ENCODE measurements around the gene KCNMB1.
A peak's percentile ranks its signal among the peaks of the same experiment; 100 is the strongest.

KCNMB1 gene

GRCh38 chr5:170411100-170411499 lies 21.9 kb upstream of the KCNMB1 start:
- H3K4me3 ChIP-seq (ENCODE audit: low read depth in 1 of 2, low read length in 2 of 2) = no peak overlapping the region
- H3K9me3 ChIP-seq (ENCODE audit: control insufficient read depth in 1 of 2, low read length in 2 of 2) = no peaks in the 10 kb centered on the region
- H3K36me3 ChIP-seq (ENCODE audit: control insufficient read depth in 1 of 2, insufficient read depth in 2 of 2, low read length in 2 of 2) = peaks cover 0 to 10% of the 10 kb centered on the region in 2 donors
- no peaks in the 10 kb centered on the region for H3K4me1 ChIP-seq (ENCODE audit: control insufficient read depth in 1 of 2, insufficient read depth in 2 of 2, low read length in 2 of 2)
- no peaks in the 10 kb centered on the region for H3K27me3 ChIP-seq (ENCODE audit: low read depth, low read length)
- no peak overlapping the region for H3K27ac ChIP-seq (ENCODE audit: low read length)

DNA sequence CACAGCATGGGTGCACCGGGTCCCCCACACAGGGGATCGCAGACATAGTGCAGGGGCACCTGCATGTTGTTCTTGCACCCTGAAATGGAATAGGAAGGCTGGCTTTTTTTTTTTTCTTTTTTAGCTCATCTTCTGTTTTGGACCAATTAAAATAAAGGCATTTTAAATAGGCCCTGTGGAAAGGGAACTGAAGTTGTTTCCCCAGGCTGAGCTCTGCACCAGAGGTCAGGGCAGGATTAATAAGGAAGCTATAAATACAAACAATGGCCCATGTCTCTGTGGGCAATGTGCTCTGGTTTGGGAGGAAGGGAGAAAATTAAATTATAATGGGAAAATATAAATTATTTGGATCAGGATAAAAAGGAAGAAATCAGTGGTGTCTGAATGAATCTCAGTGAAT lies 21.2 kb upstream of the KCNMB1 start:
- Histone ChIP-seq H3K9me3 (ENCODE audit: control insufficient read depth in 1 of 2, low read length in 2 of 2) (no peaks in the 10 kb centered on the region), H3K27ac (ENCODE audit: low read length) (no peak overlapping the region), H3K27me3 (ENCODE audit: low read depth, low read length) (no peaks in the 10 kb centered on the region), H3K4me1 (ENCODE audit: control insufficient read depth in 1 of 2, insufficient read depth in 2 of 2, low read length in 2 of 2) (no peaks in the 10 kb centered on the region), H3K36me3 (ENCODE audit: control insufficient read depth in 1 of 2, insufficient read depth in 2 of 2, low read length in 2 of 2) (peaks cover 0 to 3% of the 10 kb centered on the region in 2 donors), H3K4me3 (ENCODE audit: low read depth in 1 of 2, low read length in 2 of 2) (no peak overlapping the region)

- Histone ChIP-seq H3K36me3 (ENCODE audit: control insufficient read depth in 1 of 2, insufficient read depth in 2 of 2, low read length in 2 of 2) (no peaks in the 10 kb centered on the region), H3K27me3 (ENCODE audit: low read depth, low read length) (no peaks in the 10 kb centered on the region), H3K4me1 (ENCODE audit: control insufficient read depth in 1 of 2, insufficient read depth in 2 of 2, low read length in 2 of 2) (no peaks in the 10 kb centered on the region), H3K4me3 (ENCODE audit: low read depth in 1 of 2, low read length in 2 of 2) (no peak overlapping the region), H3K9me3 (ENCODE audit: control insufficient read depth in 1 of 2, low read length in 2 of 2) (no peaks in the 10 kb centered on the region), H3K27ac (ENCODE audit: low read length) (no peak overlapping the region)
Measured at GRCh38 chr5:170408877-170409660, 19.9 kb upstream of the KCNMB1 start.

DNA sequence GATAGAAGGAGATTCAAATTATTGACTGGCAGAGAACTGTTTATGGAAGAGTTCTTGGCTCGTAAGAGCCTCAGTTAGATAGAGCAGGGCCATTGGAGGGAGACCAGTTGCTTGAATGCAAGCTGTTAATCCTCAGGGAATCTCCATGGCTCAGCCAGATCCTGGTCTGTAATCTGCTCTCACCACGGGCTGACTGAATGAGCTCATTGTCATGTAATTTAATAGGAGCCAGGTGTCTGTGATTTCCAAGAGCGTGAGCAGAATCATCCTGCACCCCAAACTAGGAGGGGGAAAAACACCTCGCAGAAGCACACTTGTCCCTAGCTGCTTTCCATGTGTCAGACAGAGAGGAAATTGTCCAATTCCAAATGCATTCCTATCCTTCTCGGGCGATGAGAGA lies 19.1 kb upstream of the KCNMB1 start:
- Histone ChIP-seq H3K27ac (ENCODE audit: low read length) (no peak overlapping the region), H3K27me3 (ENCODE audit: low read depth, low read length) (no peaks in the 10 kb centered on the region), H3K4me3 (ENCODE audit: low read depth in 1 of 2, low read length in 2 of 2) (no peak overlapping the region), H3K4me1 (ENCODE audit: control insufficient read depth in 1 of 2, insufficient read depth in 2 of 2, low read length in 2 of 2) (no peaks in the 10 kb centered on the region), H3K36me3 (ENCODE audit: control insufficient read depth in 1 of 2, insufficient read depth in 2 of 2, low read length in 2 of 2) (no peaks in the 10 kb centered on the region), H3K9me3 (ENCODE audit: control insufficient read depth in 1 of 2, low read length in 2 of 2) (no peaks in the 10 kb centered on the region)

- Histone ChIP-seq H3K4me1 (ENCODE audit: control insufficient read depth in 1 of 2, insufficient read depth in 2 of 2, low read length in 2 of 2) (no peaks in the 10 kb centered on the region), H3K27me3 (ENCODE audit: low read depth, low read length) (no peaks in the 10 kb centered on the region), H3K4me3 (ENCODE audit: low read depth in 1 of 2, low read length in 2 of 2) (no peak overlapping the region), H3K9me3 (ENCODE audit: control insufficient read depth in 1 of 2, low read length in 2 of 2) (no peaks in the 10 kb centered on the region), H3K27ac (ENCODE audit: low read length) (no peak overlapping the region), H3K36me3 (ENCODE audit: control insufficient read depth in 1 of 2, insufficient read depth in 2 of 2, low read length in 2 of 2) (no peaks in the 10 kb centered on the region)
Measured at GRCh38 chr5:170407062-170407461, 17.9 kb upstream of the KCNMB1 start.

GRCh38 chr5:170405817-170406216 lies 16.6 kb upstream of the KCNMB1 start:
- H3K36me3 ChIP-seq (ENCODE audit: control insufficient read depth in 1 of 2, insufficient read depth in 2 of 2, low read length in 2 of 2) = no peaks in the 10 kb centered on the region
- no peaks in the 10 kb centered on the region for H3K4me1 ChIP-seq (ENCODE audit: control insufficient read depth in 1 of 2, insufficient read depth in 2 of 2, low read length in 2 of 2)
- H3K27ac ChIP-seq (ENCODE audit: low read length) = no peak overlapping the region
- H3K4me3 ChIP-seq (ENCODE audit: low read depth in 1 of 2, low read length in 2 of 2) = no peak overlapping the region
- no peaks in the 10 kb centered on the region for H3K9me3 ChIP-seq (ENCODE audit: control insufficient read depth in 1 of 2, low read length in 2 of 2)
- H3K27me3 ChIP-seq (ENCODE audit: low read depth, low read length) = no peaks in the 10 kb centered on the region

- no peaks in the 10 kb centered on the region for H3K27me3 ChIP-seq (ENCODE audit: low read depth, low read length)
- no peaks in the 10 kb centered on the region for H3K9me3 ChIP-seq (ENCODE audit: control insufficient read depth in 1 of 2, low read length in 2 of 2)
- no peaks in the 10 kb centered on the region for H3K36me3 ChIP-seq (ENCODE audit: control insufficient read depth in 1 of 2, insufficient read depth in 2 of 2, low read length in 2 of 2)
- no peak overlapping the region for H3K27ac ChIP-seq (ENCODE audit: low read length)
- H3K4me1 ChIP-seq (ENCODE audit: control insufficient read depth in 1 of 2, insufficient read depth in 2 of 2, low read length in 2 of 2) = no peaks in the 10 kb centered on the region
- H3K4me3 ChIP-seq (ENCODE audit: low read depth in 1 of 2, low read length in 2 of 2) = no peak overlapping the region
Measured at GRCh38 chr5:170404398-170404797, 15.2 kb upstream of the KCNMB1 start.

DNA sequence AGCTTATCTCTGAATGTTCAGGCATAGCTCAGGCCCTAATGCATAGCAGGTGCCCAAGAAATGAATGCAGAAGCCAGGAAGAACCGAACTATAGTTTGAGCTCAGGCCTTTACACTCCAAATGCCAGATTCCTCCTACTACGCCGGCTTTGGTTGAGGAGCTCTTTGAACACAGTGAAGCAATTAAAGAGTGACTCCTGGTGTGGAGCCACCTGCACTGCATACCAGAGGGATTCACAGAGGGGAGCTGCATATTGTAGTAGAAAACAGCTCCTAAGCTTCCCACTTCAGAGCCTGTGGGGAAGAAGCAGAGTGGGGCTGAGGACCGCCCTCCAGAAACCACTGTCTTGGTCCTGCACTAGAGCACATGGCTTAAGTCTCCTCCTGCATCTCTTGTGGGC lies 14.5 kb upstream of the KCNMB1 start:
- H3K27ac ChIP-seq (ENCODE audit: low read length) = no peak overlapping the region
- no peaks in the 10 kb centered on the region for H3K27me3 ChIP-seq (ENCODE audit: low read depth, low read length)
- no peaks in the 10 kb centered on the region for H3K9me3 ChIP-seq (ENCODE audit: control insufficient read depth in 1 of 2, low read length in 2 of 2)
- H3K36me3 ChIP-seq (ENCODE audit: control insufficient read depth in 1 of 2, insufficient read depth in 2 of 2, low read length in 2 of 2) = no peaks in the 10 kb centered on the region
- no peak overlapping the region for H3K4me3 ChIP-seq (ENCODE audit: low read depth in 1 of 2, low read length in 2 of 2)
- H3K4me1 ChIP-seq (ENCODE audit: control insufficient read depth in 1 of 2, insufficient read depth in 2 of 2, low read length in 2 of 2) = no peaks in the 10 kb centered on the region

DNA sequence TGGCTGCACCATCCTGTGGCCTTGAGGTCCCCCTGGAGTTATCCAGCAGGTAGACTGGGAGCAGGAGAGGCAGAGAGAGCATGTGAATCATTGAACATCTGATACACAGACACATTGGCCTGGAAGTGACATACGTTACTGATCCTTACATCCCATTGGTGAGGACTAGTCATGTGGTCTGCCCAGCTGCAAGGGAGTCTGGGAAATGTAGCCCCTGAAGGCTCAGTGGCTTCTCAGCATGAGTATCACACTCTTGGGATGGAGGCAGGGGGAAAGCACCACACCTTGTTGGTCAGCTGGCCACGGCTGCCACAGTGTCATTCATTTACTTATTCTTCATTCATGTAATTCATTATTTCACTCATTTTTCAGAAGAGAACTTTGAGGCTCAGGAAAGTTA lies 13.3 kb upstream of the KCNMB1 start:
- no peaks in the 10 kb centered on the region for H3K36me3 ChIP-seq (ENCODE audit: control insufficient read depth in 1 of 2, insufficient read depth in 2 of 2, low read length in 2 of 2)
- H3K27ac ChIP-seq (ENCODE audit: low read length) = no peak overlapping the region
- no peaks in the 10 kb centered on the region for H3K27me3 ChIP-seq (ENCODE audit: low read depth, low read length)
- H3K4me3 ChIP-seq (ENCODE audit: low read depth in 1 of 2, low read length in 2 of 2) = no peak overlapping the region
- no peaks in the 10 kb centered on the region for H3K4me1 ChIP-seq (ENCODE audit: control insufficient read depth in 1 of 2, insufficient read depth in 2 of 2, low read length in 2 of 2)
- no peaks in the 10 kb centered on the region for H3K9me3 ChIP-seq (ENCODE audit: control insufficient read depth in 1 of 2, low read length in 2 of 2)

DNA sequence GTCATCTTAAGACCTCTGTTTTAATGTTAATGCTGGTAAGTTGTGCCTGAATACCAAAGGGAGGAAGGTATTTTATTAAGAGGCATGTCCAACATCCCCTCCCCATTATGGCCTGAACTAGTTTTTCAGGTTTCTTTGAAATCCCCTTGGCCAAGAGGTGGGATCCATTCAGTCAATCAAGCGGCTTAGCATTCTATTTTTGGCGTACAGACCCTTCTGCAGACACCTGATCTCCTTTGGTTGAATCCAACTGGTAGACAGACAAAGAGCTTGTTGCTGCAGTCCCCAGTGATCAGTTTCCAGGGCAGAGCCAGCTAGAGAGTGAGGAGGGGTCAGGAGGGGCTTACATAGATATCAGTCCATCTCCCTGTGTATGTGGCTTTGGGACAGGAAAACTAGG lies 7.9 kb upstream of the KCNMB1 start:
- Histone ChIP-seq H3K4me1 (ENCODE audit: control insufficient read depth in 1 of 2, insufficient read depth in 2 of 2, low read length in 2 of 2) (peaks cover 0 to 17% of the 10 kb centered on the region in 2 donors), H3K36me3 (ENCODE audit: control insufficient read depth in 1 of 2, insufficient read depth in 2 of 2, low read length in 2 of 2) (no peaks in the 10 kb centered on the region), H3K27ac (ENCODE audit: low read length) (no peak overlapping the region), H3K9me3 (ENCODE audit: control insufficient read depth in 1 of 2, low read length in 2 of 2) (no peaks in the 10 kb centered on the region), H3K27me3 (ENCODE audit: low read depth, low read length) (no peaks in the 10 kb centered on the region), H3K4me3 (ENCODE audit: low read depth in 1 of 2, low read length in 2 of 2) (no peak overlapping the region)

GRCh38 chr5:170393958-170394357 lies 4.8 kb upstream of the KCNMB1 start:
- Histone ChIP-seq H3K27me3 (ENCODE audit: low read depth, low read length) (no peaks in the 10 kb centered on the region), H3K27ac (ENCODE audit: low read length) (peak overlapping the region; percentile 53), H3K4me1 (ENCODE audit: control insufficient read depth in 1 of 2, insufficient read depth in 2 of 2, low read length in 2 of 2) (peaks cover 0 to 20% of the 10 kb centered on the region in 2 donors), H3K4me3 (ENCODE audit: low read depth in 1 of 2, low read length in 2 of 2) (no peak overlapping the region), H3K9me3 (ENCODE audit: control insufficient read depth in 1 of 2, low read length in 2 of 2) (no peaks in the 10 kb centered on the region), H3K36me3 (ENCODE audit: control insufficient read depth in 1 of 2, insufficient read depth in 2 of 2, low read length in 2 of 2) (no peaks in the 10 kb centered on the region)

DNA sequence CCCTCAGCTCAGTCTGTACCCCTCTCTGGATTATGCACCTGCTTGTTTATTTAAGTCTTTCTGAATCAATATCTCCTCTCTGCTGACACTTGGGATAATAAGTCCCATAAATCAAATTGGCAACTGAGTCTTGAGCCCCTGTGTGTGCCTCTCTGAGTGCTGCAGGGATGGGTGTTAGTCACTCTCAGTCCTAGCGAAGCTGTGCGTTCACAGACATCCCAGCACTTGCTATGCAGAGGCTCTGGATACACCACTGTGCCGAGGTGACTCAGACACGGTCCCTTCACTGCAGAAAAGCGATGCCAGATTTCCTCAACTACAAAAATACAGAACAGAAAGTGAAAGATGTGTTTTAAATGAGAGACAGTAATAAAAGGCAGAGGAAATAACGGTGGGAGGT lies 4.1 kb upstream of the KCNMB1 start:
- no peaks in the 10 kb centered on the region for H3K9me3 ChIP-seq (ENCODE audit: control insufficient read depth in 1 of 2, low read length in 2 of 2)
- H3K4me3 ChIP-seq (ENCODE audit: low read depth in 1 of 2, low read length in 2 of 2) = no peak overlapping the region
- H3K27ac ChIP-seq (ENCODE audit: low read length) = peak overlapping the region; percentile 53
- no peaks in the 10 kb centered on the region for H3K27me3 ChIP-seq (ENCODE audit: low read depth, low read length)
- H3K4me1 ChIP-seq (ENCODE audit: control insufficient read depth in 1 of 2, insufficient read depth in 2 of 2, low read length in 2 of 2) = peaks cover 0 to 20% of the 10 kb centered on the region in 2 donors
- no peaks in the 10 kb centered on the region for H3K36me3 ChIP-seq (ENCODE audit: control insufficient read depth in 1 of 2, insufficient read depth in 2 of 2, low read length in 2 of 2)

Measured in muscle layer of duodenum (tissue), 2 donors.